Skeletal muscle satellite cell (primary cell): ENCODE results near the gene DOCK4.

Source experiments
- H3K27me3 ChIP-seq: 2 replicates; pipeline ENCODE4 v1.7.0; 2013; ENCODE audit warnings: low read length; ENCODE audit not compliant: control insufficient read depth, insufficient read depth
- H3K36me3 ChIP-seq: 2 replicates; pipeline ENCODE4 v1.7.0; 2013; ENCODE audit warnings: mild to moderate bottlenecking, control low read depth, low read length; ENCODE audit not compliant: insufficient read depth
- H3K4me1 ChIP-seq: 2 replicates; pipeline ENCODE4 v1.7.0; 2013; ENCODE audit warnings: low read length; ENCODE audit not compliant: control insufficient read depth, insufficient read depth
- H3K4me2 ChIP-seq: 2 replicates; pipeline ENCODE4 v1.7.0; 2013; ENCODE audit warnings: mild to moderate bottlenecking, low read length
- H3K4me3 ChIP-seq: 2 replicates; pipeline ENCODE4 v1.7.0; 2013; ENCODE audit warnings: low read length
- H3K9ac ChIP-seq: 2 replicates; pipeline ENCODE4 v1.7.0; 2013; ENCODE audit warnings: mild to moderate bottlenecking, low read depth, low read length, moderate library complexity
- H3K9me3 ChIP-seq: replicated peaks from 2 replicates; pipeline ENCODE4 v1.7.0; 2013; ENCODE audit warnings: mild to moderate bottlenecking, control low read depth, low read length

Gene DOCK4

DNA sequence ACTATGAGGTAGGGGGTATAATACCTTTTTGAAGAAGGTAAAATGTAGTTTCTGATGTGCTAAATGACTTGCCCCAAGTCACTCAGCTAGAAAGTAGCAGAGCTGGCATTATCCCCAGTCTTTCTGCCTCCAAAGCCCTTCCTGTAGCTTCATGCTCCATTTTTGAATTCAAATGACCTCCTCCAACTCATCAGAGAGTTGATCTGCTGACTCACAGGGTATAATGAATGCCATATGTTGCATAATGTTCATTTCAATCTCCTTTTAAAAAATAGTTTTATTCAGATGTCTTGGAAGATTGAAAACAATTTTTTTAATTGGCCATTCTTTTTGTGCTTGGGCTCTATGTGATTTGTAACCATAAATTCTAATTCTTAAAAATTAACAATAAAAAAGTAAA is 371.1 kb downstream of the DOCK4 start:
- Histone ChIP-seq H3K4me1 (peaks cover 35% of the 10 kb centered on the region), H3K9ac (no peak overlapping the region), H3K9me3 (no peaks in the 10 kb centered on the region), H3K4me2 (peak overlapping the region; percentile 14), H3K36me3 (no peaks in the 10 kb centered on the region), H3K4me3 (no peak overlapping the region), H3K27me3 (no peaks in the 10 kb centered on the region)

GRCh38 chr7:111834367-111834766 is 371.8 kb downstream of the DOCK4 start:
- Histone ChIP-seq H3K9me3 (no peaks in the 10 kb centered on the region), H3K4me3 (no peak overlapping the region), H3K4me2 (no peak overlapping the region), H3K36me3 (no peaks in the 10 kb centered on the region), H3K4me1 (peaks cover 38% of the 10 kb centered on the region), H3K9ac (no peak overlapping the region), H3K27me3 (no peaks in the 10 kb centered on the region)

DNA sequence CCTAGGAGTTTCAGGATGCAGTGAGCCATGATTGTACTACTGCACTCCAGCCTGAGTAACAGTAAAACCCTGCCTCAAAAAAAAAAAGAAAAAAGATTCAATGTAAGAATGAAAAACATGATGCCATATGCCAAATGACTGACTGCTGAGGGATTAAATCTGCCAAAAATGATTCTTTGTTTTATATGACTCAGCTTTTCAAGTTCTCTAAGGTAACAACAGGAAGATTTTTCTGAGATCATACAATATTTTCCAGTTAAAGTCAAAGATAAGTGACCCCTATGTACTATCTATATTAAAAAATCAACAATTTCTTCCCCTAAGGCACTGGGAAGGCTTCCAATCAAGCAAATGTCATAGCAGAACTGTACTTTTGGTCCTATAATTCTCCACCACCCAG is 372.7 kb downstream of the DOCK4 start:
- Histone ChIP-seq H3K27me3 (no peaks in the 10 kb centered on the region), H3K36me3 (no peaks in the 10 kb centered on the region), H3K4me2 (peak overlapping the region; percentile 33), H3K9ac (peak overlapping the region; percentile 20), H3K4me3 (no peak overlapping the region), H3K4me1 (peaks cover 38% of the 10 kb centered on the region), H3K9me3 (no peaks in the 10 kb centered on the region)

DNA sequence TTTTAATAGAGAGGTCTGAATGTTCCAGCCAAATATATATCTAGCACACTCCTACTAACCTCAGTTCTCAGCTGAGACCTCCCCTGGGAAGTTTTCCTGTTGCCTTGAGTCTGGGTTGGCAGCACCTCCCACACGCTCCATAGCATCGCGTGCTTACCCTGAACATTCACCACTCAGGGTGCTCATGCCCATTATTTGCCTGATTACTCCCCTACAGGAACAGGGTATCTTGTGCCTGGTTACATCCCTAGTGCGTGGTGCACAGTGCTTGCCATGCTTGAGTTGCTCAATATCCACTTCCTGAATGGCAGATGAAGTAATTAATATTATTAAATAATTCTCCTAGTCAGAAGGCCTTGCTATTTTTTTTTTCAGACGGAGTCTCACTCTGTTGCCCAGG is 374.0 kb downstream of the DOCK4 start:
- no peaks in the 10 kb centered on the region for H3K27me3 ChIP-seq
- H3K36me3 ChIP-seq, result no peaks in the 10 kb centered on the region
- H3K4me2 ChIP-seq, result no peak overlapping the region
- no peaks in the 10 kb centered on the region for H3K9me3 ChIP-seq
- no peak overlapping the region for H3K9ac ChIP-seq
- H3K4me1 ChIP-seq, result peaks cover 47% of the 10 kb centered on the region
- H3K4me3 ChIP-seq, result no peak overlapping the region

GRCh38 chr7:111829221-111829620 is 377.0 kb downstream of the DOCK4 start:
- Histone ChIP-seq H3K4me3 (no peak overlapping the region), H3K27me3 (no peaks in the 10 kb centered on the region), H3K9ac (no peak overlapping the region), H3K4me2 (no peak overlapping the region), H3K4me1 (peaks cover 32% of the 10 kb centered on the region), H3K9me3 (no peaks in the 10 kb centered on the region), H3K36me3 (no peaks in the 10 kb centered on the region)

- H3K36me3 ChIP-seq, result no peaks in the 10 kb centered on the region
- no peaks in the 10 kb centered on the region for H3K9me3 ChIP-seq
- peaks cover 20% of the 10 kb centered on the region for H3K4me1 ChIP-seq
- H3K9ac ChIP-seq, result no peak overlapping the region
- no peak overlapping the region for H3K4me3 ChIP-seq
- H3K4me2 ChIP-seq, result peak overlapping the region; percentile 16
- no peaks in the 10 kb centered on the region for H3K27me3 ChIP-seq
These were observed 378.2 kb downstream of the DOCK4 start for GRCh38 chr7:111827863-111828504.

- Histone ChIP-seq H3K9me3 (no peaks in the 10 kb centered on the region), H3K9ac (no peak overlapping the region), H3K36me3 (peaks cover 8% of the 10 kb centered on the region), H3K27me3 (no peaks in the 10 kb centered on the region), H3K4me2 (no peak overlapping the region), H3K4me3 (no peak overlapping the region), H3K4me1 (peaks cover 12% of the 10 kb centered on the region)
These were observed 381.2 kb downstream of the DOCK4 start for GRCh38 chr7:111825046-111825445.

DNA sequence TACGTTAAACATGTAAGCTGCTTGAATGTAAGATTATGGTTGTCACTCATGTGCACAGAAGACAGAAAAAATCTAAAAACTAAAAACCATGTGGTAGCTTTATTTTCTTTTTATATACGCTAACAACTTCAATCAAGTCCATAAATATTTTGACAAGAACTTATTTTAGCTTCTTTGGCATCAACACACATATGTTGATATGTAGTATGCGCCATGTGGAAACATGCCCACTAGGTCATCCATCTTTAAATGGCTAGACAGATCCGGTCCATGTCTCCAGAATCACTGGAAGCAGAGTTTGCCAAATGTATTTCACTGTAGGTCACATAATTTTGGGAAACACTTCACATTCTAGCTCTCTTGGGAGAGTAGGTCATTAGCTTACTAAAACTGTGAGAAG is 382.4 kb downstream of the DOCK4 start:
- H3K27me3 ChIP-seq, result no peaks in the 10 kb centered on the region
- H3K9ac ChIP-seq, result no peak overlapping the region
- peaks cover 10% of the 10 kb centered on the region for H3K4me1 ChIP-seq
- no peak overlapping the region for H3K4me2 ChIP-seq
- H3K9me3 ChIP-seq, result no peaks in the 10 kb centered on the region
- H3K4me3 ChIP-seq, result no peak overlapping the region
- peaks cover 8% of the 10 kb centered on the region for H3K36me3 ChIP-seq

DNA sequence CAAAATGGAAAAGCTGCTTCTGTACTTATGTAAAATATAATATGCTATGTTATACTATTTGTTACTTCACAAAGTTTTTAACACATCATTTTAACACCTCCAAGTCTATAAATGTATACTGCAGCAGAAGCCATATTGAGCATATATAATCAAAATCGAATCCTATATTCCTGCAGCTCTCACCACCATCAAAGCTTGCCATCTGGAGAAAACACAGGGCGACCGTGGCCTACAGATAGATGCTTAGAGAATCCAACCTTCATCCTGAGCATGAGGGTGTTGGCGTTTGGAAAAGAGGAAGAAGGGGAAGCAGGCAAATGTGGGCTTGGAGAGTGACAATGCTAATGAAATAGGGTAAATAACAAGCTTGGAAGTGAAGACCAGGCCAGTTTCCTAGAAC is 385.2 kb downstream of the DOCK4 start:
- no peak overlapping the region for H3K4me3 ChIP-seq
- no peak overlapping the region for H3K9ac ChIP-seq
- no peaks in the 10 kb centered on the region for H3K4me1 ChIP-seq
- no peaks in the 10 kb centered on the region for H3K9me3 ChIP-seq
- no peak overlapping the region for H3K4me2 ChIP-seq
- H3K27me3 ChIP-seq, result no peaks in the 10 kb centered on the region
- peaks cover 8% of the 10 kb centered on the region for H3K36me3 ChIP-seq

GRCh38 chr7:111820621-111821020 is 385.6 kb downstream of the DOCK4 start:
- H3K9me3 ChIP-seq, result no peaks in the 10 kb centered on the region
- H3K4me2 ChIP-seq, result no peak overlapping the region
- H3K4me1 ChIP-seq, result no peaks in the 10 kb centered on the region
- peaks cover 8% of the 10 kb centered on the region for H3K36me3 ChIP-seq
- no peak overlapping the region for H3K4me3 ChIP-seq
- no peak overlapping the region for H3K9ac ChIP-seq
- H3K27me3 ChIP-seq, result no peaks in the 10 kb centered on the region

DNA sequence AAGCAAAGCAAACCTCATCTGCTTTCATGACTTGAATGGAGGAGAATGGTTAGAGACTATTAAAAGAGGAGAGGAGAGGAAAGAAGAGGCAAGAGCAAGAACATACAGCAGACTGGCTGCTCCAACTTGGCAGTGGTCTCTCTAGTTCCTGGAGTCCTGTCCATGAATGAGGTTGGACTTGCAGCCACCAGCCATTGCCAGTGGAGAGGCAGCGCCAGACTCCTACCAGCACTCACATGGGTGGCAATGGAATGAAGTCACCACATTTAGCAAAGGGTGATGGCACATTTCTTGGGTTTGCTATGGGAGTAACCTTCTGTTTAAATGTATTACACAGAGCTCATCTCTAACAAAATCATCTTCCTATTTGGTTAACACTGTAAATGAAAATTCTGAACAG is 386.1 kb downstream of the DOCK4 start:
- H3K4me1 ChIP-seq, result no peaks in the 10 kb centered on the region
- no peak overlapping the region for H3K4me3 ChIP-seq
- H3K36me3 ChIP-seq, result peaks cover 8% of the 10 kb centered on the region
- no peaks in the 10 kb centered on the region for H3K27me3 ChIP-seq
- H3K4me2 ChIP-seq, result no peak overlapping the region
- no peaks in the 10 kb centered on the region for H3K9me3 ChIP-seq
- no peak overlapping the region for H3K9ac ChIP-seq

DNA sequence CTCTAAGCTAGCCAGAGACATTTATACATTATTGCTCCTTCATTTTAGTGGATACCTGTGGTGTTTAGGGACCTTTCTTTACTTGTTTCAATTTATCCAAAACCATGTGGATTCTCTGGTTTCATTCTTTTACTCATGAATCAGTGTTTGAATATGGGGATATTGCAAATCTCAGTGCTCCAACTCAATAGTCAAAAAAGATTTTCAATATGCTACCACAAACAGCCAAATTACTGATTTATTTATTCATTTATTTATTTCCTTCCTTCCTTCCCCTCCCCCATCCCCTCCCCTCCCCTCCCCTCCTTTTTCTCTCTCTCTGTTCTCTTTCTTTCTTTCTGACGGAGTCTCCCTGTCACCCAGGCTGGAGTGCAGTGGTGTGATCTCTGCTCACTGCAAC is 390.8 kb downstream of the DOCK4 start:
- Histone ChIP-seq H3K9ac (no peak overlapping the region), H3K27me3 (no peaks in the 10 kb centered on the region), H3K9me3 (no peaks in the 10 kb centered on the region), H3K4me2 (no peak overlapping the region), H3K4me1 (no peaks in the 10 kb centered on the region), H3K4me3 (no peak overlapping the region), H3K36me3 (no peaks in the 10 kb centered on the region)
